Esophagus muscularis mucosa (tissue), 4 donors: Measurements from ENCODE around the gene TNNT3. TPM values are rescaled to one million over a fixed set of nuclear protein-coding genes. Genes with fewer than 3 reads are reported as not detected.

Experiments
- DNase-seq: peaks from one replicate; pipeline ENCODE4 v3.0.0-alpha.2; 2017; ENCODE audit errors: extremely low spot score
- H3K27ac ChIP-seq, 4 donors: fragments of 200-600 bp; sonication (generic); replicated peaks in 1 of 4; 1 replicate in 3 of 4; 2 replicates in 1 of 4; pipeline ENCODE4 v1.5.1; 2016 to 2019; ENCODE audit warnings: mild to moderate bottlenecking in 1 of 4
- H3K27me3 ChIP-seq, 4 donors: fragments of 200-600 bp; sonication (generic); one replicate each; pipeline versions ENCODE4 v1.5.1 to v1.6.0; 2016 to 2019
- H3K36me3 ChIP-seq, 4 donors: fragments of 200-600 bp; sonication (generic); one replicate each; pipeline ENCODE4 v1.5.1; 2016 to 2019
- H3K4me1 ChIP-seq, 4 donors: fragments of 200-600 bp; sonication (generic); one replicate each; pipeline ENCODE4 v1.5.1; 2016 to 2019
- H3K4me3 ChIP-seq, 4 donors: fragments of 200-600 bp; sonication (generic); 1 replicate in 2 of 4; 2 replicates in 2 of 4; pipeline ENCODE4 v1.5.1; 2016 to 2019; ENCODE audit warnings: mild to moderate bottlenecking in 4 of 4, moderate library complexity in 1 of 4
- H3K9me3 ChIP-seq, 4 donors: fragments of 200-600 bp; sonication (generic); 1 replicate in 3 of 4; 2 replicates in 1 of 4; pipeline ENCODE4 v1.5.1; 2016 to 2019
- CTCF ChIP-seq, 3 experiments: fragments of 200-600 bp in 2 of 3; fragments of 450-650 bp in 1 of 3; sonication (generic) in 2 of 3; IDR thresholded peaks; one replicate each; pipeline ENCODE4 v1.5.1; 2017 to 2019; ENCODE audit warnings: antibody characterized with exemption in 3 of 3, mild to moderate bottlenecking in 2 of 3, moderate library complexity in 1 of 3
- EP300 ChIP-seq: sonication (generic); formaldehyde crosslinking; IDR thresholded peaks from one replicate; pipeline ENCODE4 v1.6.1; 2017; ENCODE audit warnings: antibody characterized with exemption
- POLR2A ChIP-seq: fragments of 450-650 bp; IDR thresholded peaks from one replicate; pipeline ENCODE4 v1.6.1; 2017; ENCODE audit warnings: antibody characterized with exemption, moderate library complexity, mild to moderate bottlenecking, low read depth
- POLR2AphosphoS5 ChIP-seq, 2 donors: sonication (generic); formaldehyde crosslinking; IDR thresholded peaks; one replicate each; pipeline ENCODE4 v1.6.1; 2017; ENCODE audit warnings: antibody characterized with exemption in 2 of 2
- WGBS: methylation state at CpG from one replicate; pipeline ENCODE4 v1.1.5; 2018; 5-methylcytosine and 5-hydroxymethylcytosine counted together
- intact Hi-C: fragments of 100-400 bp; cut with DNase I; formaldehyde crosslinking; loops from one replicate; pipeline ENCODE4 v1.15.1; 2023
- total RNA-seq, 4 donors: library from RNA; depleted of rRNA; stranded (reverse); fragments of >200 nt; gene quantifications; one replicate each; pipeline versions ENCODE4 v1.1.0 to v1.2.1, GENCODE V29; 2016

Gene TNNT3
- total RNA-seq, 4 donors from 2014 or later: 2.8 to 6.0 (median 3.6) TPM

GRCh38 chr11:1934335-1935155 is 15.0 kb downstream of the TNNT3 start:
- no peak overlapping the region for H3K27ac ChIP-seq
- 92% methylated on average over 15 of the region's 24 CpGs for WGBS
- H3K36me3 ChIP-seq: peaks cover 0 to 3% (median 0%) of the 10 kb centered on the region in 4 donors
- H3K4me1 ChIP-seq: peaks cover 9 to 24% (median 19%) of the 10 kb centered on the region in 4 donors
- no peak for DNase-seq
- TF ChIP-seq CTCF (IDR thresholded peaks at IDR 0.05): no peak
- intact Hi-C loops: no loop called here
- no peak overlapping the region for H3K4me3 ChIP-seq
- H3K9me3 ChIP-seq: no peaks in the 10 kb centered on the region
- peaks cover 0 to 22% (median 0%) of the 10 kb centered on the region in 4 donors for H3K27me3 ChIP-seq

- H3K9me3 ChIP-seq: no peaks in the 10 kb centered on the region
- intact Hi-C loops: loop anchor here (2.0 kb wide), 1 partner anchor 21 kb away; no protein-coding TSS in a partner anchor
- DNase-seq: no peak
- H3K4me1 ChIP-seq: peaks cover 9 to 24% (median 19%) of the 10 kb centered on the region in 4 donors
- H3K4me3 ChIP-seq: no peak overlapping the region
- H3K27ac ChIP-seq: no peak overlapping the region
- 89% methylated on average over 10 of the region's 33 CpGs for WGBS
- TF ChIP-seq POLR2A (no peak), EP300 (no peak), POLR2AphosphoS5 (IDR thresholded peaks at IDR 0.05) (no peak)
- H3K36me3 ChIP-seq: peaks cover 0 to 3% (median 0%) of the 10 kb centered on the region in 4 donors
- peaks cover 0 to 22% (median 0%) of the 10 kb centered on the region in 4 donors for H3K27me3 ChIP-seq
Observed at GRCh38 chr11:1935156-1936071, 15.9 kb downstream of the TNNT3 start.

DNA sequence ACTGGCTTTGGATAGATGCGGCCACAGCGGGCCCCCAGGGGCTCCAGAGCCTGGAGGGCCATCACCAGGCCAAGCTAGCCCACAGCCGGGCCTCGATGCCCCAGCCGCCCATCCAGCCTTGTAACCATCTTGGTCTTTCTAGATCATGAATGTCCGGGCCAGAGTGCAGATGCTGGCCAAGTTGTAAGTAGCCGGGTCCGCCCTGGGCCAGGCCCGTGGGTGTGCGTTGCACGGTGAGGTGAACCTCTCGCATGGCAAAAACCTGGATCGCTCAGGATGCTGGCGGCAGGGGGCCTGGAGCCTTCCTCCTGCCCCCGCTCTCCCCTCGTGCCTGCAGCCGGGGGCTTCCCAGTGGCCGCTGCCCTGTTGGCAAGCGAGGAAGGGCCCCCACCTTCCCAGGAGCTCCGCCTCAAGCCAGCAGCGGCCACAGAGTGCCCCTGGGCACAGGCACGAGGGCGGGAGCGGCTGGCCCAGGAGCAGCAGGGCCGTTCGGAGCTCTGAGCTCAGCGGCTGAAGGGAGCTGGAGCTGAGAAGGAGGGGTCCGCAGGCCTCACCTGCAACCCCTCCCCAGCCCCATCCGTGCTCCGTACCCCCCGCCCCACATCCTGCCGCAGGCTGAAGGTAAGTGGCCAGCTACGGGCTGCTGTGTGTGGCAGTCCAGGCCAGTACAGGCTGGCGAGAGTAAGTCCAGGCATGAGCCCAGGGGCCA is 16.7 kb downstream of the TNNT3 start:
- Histone ChIP-seq H3K27ac (no peak overlapping the region), H3K36me3 (peaks cover 0 to 3% (median 0%) of the 10 kb centered on the region in 4 donors), H3K4me3 (no peak overlapping the region), H3K27me3 (peaks cover 0 to 22% (median 0%) of the 10 kb centered on the region in 4 donors), H3K9me3 (no peaks in the 10 kb centered on the region), H3K4me1 (peaks cover 9 to 20% (median 16%) of the 10 kb centered on the region in 4 donors)
- intact Hi-C loops: loop anchor here (2.0 kb wide), 1 partner anchor 21 kb away; no protein-coding TSS in a partner anchor
- WGBS: 93% methylated on average over 19 of the region's 34 CpGs
- TF ChIP-seq POLR2A (no peak), POLR2AphosphoS5 (IDR thresholded peaks at IDR 0.05) (no peak), CTCF (IDR thresholded peaks at IDR 0.05) (no peak), EP300 (no peak)
- no peak for DNase-seq

DNA sequence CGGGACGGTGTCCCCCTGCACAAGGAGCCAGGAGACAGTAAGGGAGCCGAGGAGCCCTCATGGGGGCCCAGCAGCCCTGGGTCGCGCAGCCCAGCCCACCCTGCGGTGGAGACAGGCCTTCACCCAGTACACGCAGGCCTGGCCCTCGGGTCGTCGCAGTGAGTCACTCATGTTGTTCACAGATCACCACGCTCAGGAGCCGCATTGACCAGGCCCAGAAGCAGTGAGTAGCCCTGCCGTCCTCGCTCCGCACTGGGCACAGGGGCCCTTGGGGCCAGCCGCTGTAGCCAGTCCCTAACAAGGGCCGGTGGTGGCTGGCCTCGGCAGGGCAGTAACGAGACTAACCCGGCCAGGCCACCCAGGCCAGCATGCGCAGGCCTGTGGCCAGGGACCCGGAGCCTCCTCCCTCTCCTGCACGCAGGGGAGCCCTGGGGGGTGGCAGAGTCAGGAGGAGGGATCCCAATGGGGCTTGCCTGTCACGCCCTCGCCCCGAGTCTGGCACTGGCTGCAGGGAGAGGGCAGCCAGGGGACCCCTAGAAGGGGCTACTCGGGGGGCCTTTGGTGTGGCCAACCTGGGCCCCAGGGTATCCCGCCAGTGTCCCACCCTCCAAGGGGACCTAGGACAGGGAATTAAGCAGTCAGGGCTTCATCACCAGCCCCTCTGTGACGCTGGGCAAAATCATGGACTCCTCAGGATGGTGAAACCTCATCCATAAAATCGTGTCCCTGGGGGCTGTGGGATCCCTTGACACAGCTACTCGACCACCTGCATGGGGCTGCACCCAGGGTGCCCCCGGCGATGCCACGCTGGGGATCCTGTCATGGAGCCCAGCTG is 17.5 kb downstream of the TNNT3 start:
- Histone ChIP-seq H3K27me3 (peaks cover 0 to 22% (median 0%) of the 10 kb centered on the region in 4 donors), H3K4me3 (no peak overlapping the region), H3K4me1 (peaks cover 9 to 13% (median 12%) of the 10 kb centered on the region in 4 donors), H3K27ac (no peak overlapping the region), H3K9me3 (no peaks in the 10 kb centered on the region), H3K36me3 (peaks cover 0 to 3% (median 0%) of the 10 kb centered on the region in 4 donors)
- intact Hi-C loops: loop anchor here (2.0 kb wide), 1 partner anchor 22 kb away; no protein-coding TSS in a partner anchor
- TF ChIP-seq EP300 (no peak), POLR2A (no peak), POLR2AphosphoS5 (IDR thresholded peaks at IDR 0.05) (no peak), CTCF (IDR thresholded peaks at IDR 0.05) (no peak)
- WGBS: 91% methylated on average over 6 of the region's 34 CpGs
- DNase-seq: no peak
